Muscle of back (tissue), 11 donors: ENCODE results near the gene NASP. TPM values are rescaled to one million over a fixed set of nuclear protein-coding genes. Genes with fewer than 3 reads are reported as not detected.
A peak's percentile ranks its signal among the peaks of the same experiment; 100 is the strongest.

Source experiments
- DNase-seq, 3 donors: peaks; one replicate each; pipeline versions ENCODE4 v3.0.0 to v3.0.0-alpha.2; 2013
- polyA plus RNA-seq, 10 donors: library from polyadenylated mRNA; unstranded; fragments of 120-200 nt; gene quantifications; one replicate each; pipeline ENCODE4 v1.2.1, GENCODE V29; 2013; ENCODE audit not compliant: insufficient read length in 10 of 10

Gene NASP
- polyA plus RNA-seq, 10 donors, result 107 to 179 (median 146) TPM

DNA sequence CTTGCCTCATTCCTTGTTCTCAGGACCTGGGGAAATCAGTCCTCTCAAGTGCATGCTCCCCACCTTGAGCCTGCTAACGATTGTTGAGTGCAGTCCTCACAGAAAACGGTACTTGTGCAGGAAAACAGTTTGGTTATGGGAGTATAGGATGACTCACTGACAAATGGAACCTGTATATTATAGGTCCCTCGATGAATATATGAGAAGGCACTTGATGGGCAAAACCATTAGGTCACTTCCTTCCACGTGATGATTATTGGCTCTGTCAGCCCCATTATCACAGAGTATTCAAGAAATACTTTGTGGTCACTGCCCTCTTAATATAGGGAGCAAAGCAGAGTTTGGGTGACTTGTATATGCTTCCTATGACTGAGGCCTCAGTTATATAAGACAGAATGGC is 33.8 kb downstream of the NASP start:
- no peak for DNase-seq

DNA sequence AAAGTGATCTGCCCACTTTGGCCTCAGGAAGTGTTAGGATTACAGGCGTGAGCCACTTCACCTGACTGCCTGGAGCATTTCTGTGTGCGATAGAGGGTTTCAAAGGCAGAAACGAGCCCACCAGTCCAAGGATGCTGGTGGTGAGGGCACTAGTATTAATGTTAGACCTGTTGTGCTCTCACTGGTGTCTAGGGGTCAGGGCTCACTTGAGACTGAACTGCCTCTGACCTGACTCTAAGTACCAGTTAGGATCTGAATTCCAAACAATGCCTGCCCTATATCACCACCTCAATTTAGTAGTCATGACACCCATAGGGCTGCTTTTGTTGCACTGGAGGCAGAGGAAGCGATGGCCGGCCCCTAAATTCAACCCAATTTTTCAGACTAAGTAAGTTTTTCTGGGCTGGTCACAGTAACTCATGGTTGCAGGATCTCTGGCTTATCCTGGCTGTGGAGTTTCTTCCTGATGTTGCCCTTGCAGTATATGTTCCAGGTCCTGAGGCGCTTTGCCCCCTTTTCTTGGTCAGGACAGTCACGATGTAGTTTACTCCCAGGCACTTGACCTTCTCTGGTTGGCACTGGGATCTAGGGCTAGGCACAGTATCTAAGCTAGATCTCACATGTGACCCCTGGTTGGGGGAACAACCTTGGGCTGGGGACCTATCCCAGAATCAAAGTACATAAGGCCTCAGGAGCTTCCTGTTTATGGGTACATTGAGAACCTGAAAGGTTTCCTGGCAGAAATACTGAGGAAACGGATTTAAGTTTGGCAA is 35.5 kb downstream of the NASP start:
- no peak for DNase-seq

DNA sequence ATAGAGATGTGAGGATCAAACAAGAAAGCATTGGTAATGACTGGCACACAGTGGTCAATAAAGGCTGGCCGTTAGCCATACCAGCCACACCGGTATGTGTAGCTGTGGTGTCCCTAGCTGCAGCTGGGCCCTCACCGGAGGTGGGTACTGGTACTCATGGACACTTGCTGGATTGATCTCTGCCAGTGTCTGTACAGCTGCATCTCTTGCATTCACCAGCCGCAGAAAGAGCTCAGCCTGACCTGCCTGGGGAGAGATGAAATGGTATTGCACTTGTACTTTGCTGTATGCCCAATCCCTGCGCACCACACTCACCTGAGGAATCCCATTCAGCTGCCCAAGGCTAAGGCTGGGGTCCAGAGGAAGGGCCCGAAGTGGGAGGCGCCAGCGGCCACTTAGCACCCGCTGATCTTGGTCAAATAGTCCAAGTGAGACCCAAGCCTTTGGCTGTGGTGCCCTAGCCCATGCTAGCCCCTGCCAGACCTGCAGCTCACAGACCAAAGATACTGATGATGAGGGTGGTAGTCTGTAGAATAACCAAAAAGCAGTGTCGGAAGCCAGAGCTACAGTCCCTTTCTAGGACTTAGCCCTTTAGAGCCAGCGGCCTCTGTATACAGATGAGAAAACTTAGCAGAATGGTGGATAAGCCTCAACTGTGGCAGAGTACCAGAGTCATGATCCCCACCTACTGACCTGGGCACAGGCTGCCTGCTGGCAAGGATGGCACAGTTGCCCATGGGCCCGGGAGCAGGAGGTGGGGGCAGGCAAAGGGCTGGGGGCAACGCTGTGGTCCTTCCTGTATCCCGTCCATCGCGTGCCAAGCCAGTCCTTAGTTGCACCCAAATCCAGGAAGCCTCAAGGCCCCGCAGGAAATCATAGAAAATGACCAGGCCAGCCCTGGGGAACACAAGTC is 37.0 kb downstream of the NASP start:
- no peak for DNase-seq

DNA sequence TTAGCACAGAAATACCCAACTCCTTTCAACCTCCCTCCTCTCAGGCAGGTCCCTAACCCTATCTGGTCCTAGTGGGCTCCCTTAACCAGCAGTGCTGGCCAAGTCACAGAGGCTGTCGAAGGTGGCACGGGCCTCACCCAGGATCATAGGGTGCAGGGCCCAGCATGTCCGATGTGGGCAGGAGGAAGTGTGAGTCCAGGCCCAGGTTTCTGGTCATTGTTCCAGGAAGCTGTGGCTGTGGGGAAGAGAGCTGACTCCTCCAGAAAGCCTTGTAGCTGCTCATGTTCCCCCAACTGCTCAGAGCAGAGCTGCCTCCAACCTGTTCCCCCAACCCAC is 37.6 kb downstream of the NASP start:
- DNase-seq, result peak in 1 of 3 donors; percentile 29

- no peak for DNase-seq
Observed at GRCh38 chr1:45621895-45622523, 38.2 kb downstream of the NASP start.

GRCh38 chr1:45622524-45623394 is 38.9 kb downstream of the NASP start:
- peak; percentile 9 to 83 (median 34) for DNase-seq

DNA sequence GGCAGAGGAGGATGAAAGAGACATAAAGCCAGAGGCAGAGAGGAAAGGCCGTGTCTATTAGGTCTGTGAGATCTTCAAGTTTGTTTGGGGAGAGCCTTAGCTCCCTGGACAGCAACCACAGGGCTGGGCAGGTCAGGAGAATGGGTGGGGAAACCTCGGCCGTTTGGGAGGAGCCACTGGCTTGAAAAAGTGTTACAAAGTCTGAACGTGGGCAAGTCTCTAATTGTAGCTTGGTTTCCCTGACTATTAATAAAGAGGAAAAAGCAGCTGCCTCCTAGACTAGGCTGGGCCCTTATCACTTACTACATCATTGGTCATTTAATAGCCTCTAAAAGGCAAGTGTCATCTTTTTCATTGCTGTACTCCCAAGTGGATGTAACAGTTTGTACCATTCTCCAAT is 40.1 kb downstream of the NASP start, which contains the start of gene CCDC17:
Gene CCDC17 (minus strand): TSS at position 83 of the 400 bp plus-strand sequence. CDS start 145 bp downstream, outside the sequence.
- DNase-seq, result peak in 1 of 3 donors; percentile 22

DNA sequence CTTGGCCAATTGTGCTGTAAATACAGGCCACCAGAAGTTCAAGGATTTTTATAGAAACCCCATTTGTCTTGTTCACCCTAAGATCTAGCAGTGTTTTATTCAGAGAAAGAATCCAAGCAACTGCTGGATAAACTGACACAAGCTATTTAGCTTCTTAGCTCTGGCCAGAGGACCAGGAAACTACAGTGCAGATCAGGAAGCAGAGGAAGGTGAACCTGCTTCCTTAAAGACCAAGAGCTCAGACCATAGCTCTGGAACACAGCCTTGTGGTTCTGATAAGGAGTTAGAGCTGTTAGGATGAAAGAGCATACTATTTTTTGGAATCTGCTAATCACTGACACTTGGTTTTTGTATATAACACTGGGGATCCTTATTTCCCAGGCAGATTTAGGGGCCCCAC is 45.2 kb downstream of the NASP start:
- DNase-seq, result no peak

- no peak for DNase-seq
Observed at GRCh38 chr1:45630429-45630828, 46.6 kb downstream of the NASP start.

- DNase-seq, result no peak
Observed at GRCh38 chr1:45635211-45635610, 51.4 kb downstream of the NASP start.

GRCh38 chr1:45640293-45640692 is 56.5 kb downstream of the NASP start:
- no peak for DNase-seq

DNA sequence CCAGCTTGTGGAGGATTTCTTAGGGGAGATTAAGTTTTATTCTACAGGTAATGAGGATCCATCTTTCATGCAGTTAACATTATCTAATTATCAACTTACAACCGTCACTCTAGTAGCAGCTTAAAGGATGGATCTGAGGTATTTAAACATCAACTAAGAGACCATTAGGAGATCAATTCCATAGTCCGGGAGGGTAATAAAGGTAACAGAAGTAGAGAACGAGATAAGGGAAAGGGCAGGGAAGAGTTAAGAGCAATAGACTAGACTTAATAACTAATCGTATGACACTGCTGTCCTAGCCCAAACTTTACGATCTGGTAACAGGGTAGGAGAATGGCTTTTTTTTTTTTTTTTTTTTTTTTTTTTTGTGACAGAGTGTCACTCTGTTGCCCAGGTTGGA is 59.5 kb downstream of the NASP start:
- DNase-seq, result no peak

GRCh38 chr1:45643978-45644377 is 60.1 kb downstream of the NASP start:
- no peak for DNase-seq

DNA sequence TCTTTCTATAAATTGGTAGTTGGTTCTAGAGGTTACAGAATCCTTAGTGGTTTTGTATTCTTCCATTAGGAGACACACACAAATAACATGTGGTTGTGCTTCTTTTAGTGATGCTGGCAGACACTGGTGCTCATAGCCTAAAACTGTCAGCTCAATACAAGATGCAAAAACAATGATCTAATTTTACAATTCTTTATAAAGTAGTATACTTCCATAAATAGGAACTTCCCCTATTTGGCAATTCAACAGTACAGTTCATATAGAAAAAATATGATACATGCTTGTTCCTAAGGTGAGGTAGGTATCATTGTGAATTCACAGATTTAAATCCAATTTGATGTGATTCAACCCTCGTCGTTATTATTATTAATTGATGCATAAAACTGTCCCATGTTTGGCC is 60.8 kb downstream of the NASP start:
- DNase-seq, result no peak

GRCh38 chr1:45647248-45648021 is 63.6 kb downstream of the NASP start:
- peak in 1 of 3 donors; percentile 30 for DNase-seq

- DNase-seq, result no peak
Observed at GRCh38 chr1:45654540-45655280, 70.9 kb downstream of the NASP start.

GRCh38 chr1:45656573-45657226 is 72.9 kb downstream of the NASP start:
- DNase-seq, result no peak

DNA sequence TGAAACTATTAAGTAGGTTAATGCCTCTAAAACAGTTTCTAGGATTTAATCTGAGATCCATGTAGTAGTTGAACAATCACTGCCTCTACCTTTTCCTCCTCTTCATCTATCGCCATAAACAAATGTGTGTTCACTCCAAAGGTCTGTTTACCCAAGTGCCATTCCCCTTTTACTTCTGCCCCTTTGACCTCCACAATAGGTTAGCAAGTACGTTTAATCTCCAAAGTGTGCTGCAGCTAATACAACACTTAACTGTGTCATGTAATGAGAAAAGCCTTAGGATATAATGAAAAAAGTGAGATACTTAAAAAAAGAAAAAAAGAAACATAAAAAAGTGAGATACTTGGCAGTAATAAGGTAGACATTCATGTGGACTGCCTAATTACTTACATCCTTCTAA is 74.3 kb downstream of the NASP start:
- DNase-seq, result no peak

- DNase-seq, result no peak
Observed at GRCh38 chr1:45659222-45659621, 75.4 kb downstream of the NASP start.
